ENCODE measurements around the gene FTCD. TPM values are rescaled to one million over a fixed set of nuclear protein-coding genes. Genes with fewer than 3 reads are reported as not detected.

The FTCD gene
- total and polyA plus RNA-seq, 9 donors: 0.47 to 3.4 (median 1.1) TPM

GRCh38 chr21:46088189-46088588 is 67.2 kb downstream of the FTCD start:
- Histone ChIP-seq H3K36me3 (ENCODE audit: control insufficient read depth, insufficient read depth, low read length) (no peaks in the 10 kb centered on the region), H3K27ac (ENCODE audit: low read length) (no peak overlapping the region), H3K27me3 (ENCODE audit: control insufficient read depth, insufficient read depth, low read length) (no peaks in the 10 kb centered on the region), H3K9me3 (replicated peaks; ENCODE audit: control insufficient read depth, low read depth, low read length) (peaks cover 9% of the 10 kb centered on the region), H3K4me1 (ENCODE audit: control insufficient read depth, insufficient read depth, low read length) (peaks cover 30% of the 10 kb centered on the region), H3K4me3 (ENCODE audit: low read length) (no peak overlapping the region)
- DNase-seq: no peak
- no CpG with 5 or more reads among the region's 2 CpGs for WGBS (ENCODE audit: insufficient coverage)

- WGBS (ENCODE audit: insufficient coverage): no CpG with 5 or more reads among the region's 1 CpG
- Histone ChIP-seq H3K36me3 (ENCODE audit: control insufficient read depth, insufficient read depth, low read length) (no peaks in the 10 kb centered on the region), H3K27me3 (ENCODE audit: control insufficient read depth, insufficient read depth, low read length) (no peaks in the 10 kb centered on the region), H3K9me3 (replicated peaks; ENCODE audit: control insufficient read depth, low read depth, low read length) (peaks cover 9% of the 10 kb centered on the region), H3K4me3 (ENCODE audit: low read length) (no peak overlapping the region), H3K27ac (ENCODE audit: low read length) (no peak overlapping the region), H3K4me1 (ENCODE audit: control insufficient read depth, insufficient read depth, low read length) (peaks cover 30% of the 10 kb centered on the region)
- no peak for DNase-seq
Observed at GRCh38 chr21:46087641-46088040, 67.7 kb downstream of the FTCD start.

Other genes starting within 250 kb of the FTCD start
- gene COL6A1, start 173.8 kb downstream of the FTCD start, total RNA-seq: 292 TPM
- 100 to 1,000 TPM; 383 to 750 (median 539) TPM for gene COL6A1, start 173.8 kb downstream of the FTCD start, polyA plus RNA-seq (ENCODE audit: insufficient read depth in 1 of 8, insufficient read length in 8 of 8, low replicate concordance in 1 of 8)
- 481 TPM for gene COL6A2, start 57.5 kb downstream of the FTCD start, total RNA-seq
- gene COL6A2, start 57.5 kb downstream of the FTCD start, polyA plus RNA-seq (ENCODE audit: insufficient read depth in 1 of 8, insufficient read length in 8 of 8, low replicate concordance in 1 of 8): 1,000 to 10,000 TPM in 1 of 8 donors, 100 to 1,000 TPM in 7; 500 to 1,002 (median 705) TPM
- 5.7 TPM for gene SPATC1L, start 28.9 kb upstream of the FTCD start, total RNA-seq
- gene SPATC1L, start 28.9 kb upstream of the FTCD start, polyA plus RNA-seq (ENCODE audit: insufficient read depth in 1 of 8, insufficient read length in 8 of 8, low replicate concordance in 1 of 8): 10 to 100 TPM in 5 of 8 donors, 1 to 10 TPM in 3; 6.6 to 17.2 (median 11.3) TPM
- 27.0 TPM for gene LSS, start 73.2 kb upstream of the FTCD start, total RNA-seq
- gene LSS, start 73.2 kb upstream of the FTCD start, polyA plus RNA-seq (ENCODE audit: insufficient read depth in 1 of 8, insufficient read length in 8 of 8, low replicate concordance in 1 of 8): 10 to 100 TPM; 27.8 to 47.4 (median 36.1) TPM
- 45.4 TPM for gene MCM3AP, start 130.0 kb upstream of the FTCD start, total RNA-seq
- 10 to 100 TPM; 50.5 to 71.2 (median 56.5) TPM for gene MCM3AP, start 130.0 kb upstream of the FTCD start, polyA plus RNA-seq (ENCODE audit: insufficient read depth in 1 of 8, insufficient read length in 8 of 8, low replicate concordance in 1 of 8)
- gene YBEY, start 130.8 kb upstream of the FTCD start, total RNA-seq: 15.4 TPM
- gene YBEY, start 130.8 kb upstream of the FTCD start, polyA plus RNA-seq (ENCODE audit: insufficient read depth in 1 of 8, insufficient read length in 8 of 8, low replicate concordance in 1 of 8): 10 to 100 TPM; 13.0 to 26.7 (median 20.1) TPM
- gene C21orf58, start 168.3 kb upstream of the FTCD start, total RNA-seq: 4.0 TPM
- 10 to 100 TPM in 3 of 8 donors, 1 to 10 TPM in 5; 4.9 to 11.9 (median 7.7) TPM for gene C21orf58, start 168.3 kb upstream of the FTCD start, polyA plus RNA-seq (ENCODE audit: insufficient read depth in 1 of 8, insufficient read length in 8 of 8, low replicate concordance in 1 of 8)
- 28.3 TPM for gene PCNT, start 168.6 kb upstream of the FTCD start, total RNA-seq
- gene PCNT, start 168.6 kb upstream of the FTCD start, polyA plus RNA-seq (ENCODE audit: insufficient read depth in 1 of 8, insufficient read length in 8 of 8, low replicate concordance in 1 of 8): 10 to 100 TPM; 44.1 to 57.7 (median 48.7) TPM